Dedifferentiated amniotic fluid mesenchymal stem cell (primary cell): ENCODE measurements around the gene ZNF273.
"Not testable (repeated sequence)": the region's sequence is repeated elsewhere in the genome, so short reads cannot be mapped to it uniquely, and the experiment has no call there.

ENCODE experiments used
- DNase-seq: peaks from one replicate; pipeline ENCODE4 v3.0.0-alpha.2; 2016; ENCODE audit errors: extremely low spot score

Gene ZNF273

DNA sequence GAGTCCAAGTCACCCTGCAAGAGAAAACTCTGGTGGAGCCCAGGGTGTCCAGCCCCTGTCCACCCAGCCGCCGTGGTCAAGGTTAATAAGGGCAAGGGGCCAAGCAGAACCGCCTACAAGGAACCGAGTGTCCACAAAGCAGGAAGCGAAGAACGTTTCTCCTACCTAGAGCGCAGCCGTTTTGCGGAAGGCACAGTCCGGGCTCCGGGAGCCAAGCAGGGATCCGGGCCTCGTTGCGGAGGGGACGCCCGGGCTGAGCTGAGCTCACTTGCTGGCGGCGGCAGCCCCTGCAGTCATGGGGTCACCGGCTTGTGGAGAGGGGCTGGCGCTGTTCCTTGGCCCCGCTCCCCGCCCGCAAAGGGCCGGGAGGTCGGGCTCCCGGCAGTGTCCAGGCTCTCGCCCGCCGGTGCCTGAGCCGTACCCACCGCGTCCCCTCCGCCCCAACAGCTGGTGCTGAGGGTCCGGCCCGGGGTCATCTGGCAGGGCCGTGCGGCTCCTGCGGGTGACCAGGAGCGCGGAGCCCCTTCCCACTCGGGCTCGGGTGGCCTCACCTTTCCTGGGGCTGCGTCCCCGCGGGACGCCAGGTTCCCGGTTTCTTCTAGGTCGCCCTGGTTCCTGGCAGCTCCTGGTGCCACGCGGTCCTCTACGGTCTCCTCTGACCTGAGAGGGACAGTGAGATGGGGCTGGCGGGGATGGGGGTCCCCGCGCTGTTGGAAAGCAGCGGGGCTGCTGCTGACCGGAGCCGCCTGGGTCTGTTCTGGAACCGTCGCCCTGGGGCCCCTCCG, 14.0 kb upstream of the ZNF273 start:
- no peak for DNase-seq

DNA sequence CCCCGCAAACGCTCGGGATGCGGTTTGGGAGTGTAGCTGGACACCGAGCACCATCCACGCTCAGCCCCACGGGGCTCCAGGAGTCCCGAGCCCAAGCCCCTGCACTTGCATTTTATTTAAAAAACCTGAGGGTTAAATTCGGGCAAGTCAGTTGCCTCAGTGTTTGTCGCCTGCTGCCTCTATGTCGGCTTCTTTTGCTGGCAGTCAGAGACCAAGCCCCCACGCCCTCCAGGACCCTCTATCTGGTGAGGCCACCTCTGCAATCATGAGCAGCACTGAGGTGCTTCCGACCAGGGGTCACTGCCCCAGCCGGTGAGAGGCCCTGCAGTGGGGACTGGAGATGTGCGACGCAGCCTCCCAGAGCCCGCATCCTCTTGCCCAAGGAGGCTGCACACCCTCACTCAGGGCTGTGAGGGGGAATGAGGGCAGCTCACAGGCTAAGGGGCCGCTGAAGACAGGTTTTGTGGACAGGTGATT, 13.3 kb upstream of the ZNF273 start:
- no peak for DNase-seq

DNA sequence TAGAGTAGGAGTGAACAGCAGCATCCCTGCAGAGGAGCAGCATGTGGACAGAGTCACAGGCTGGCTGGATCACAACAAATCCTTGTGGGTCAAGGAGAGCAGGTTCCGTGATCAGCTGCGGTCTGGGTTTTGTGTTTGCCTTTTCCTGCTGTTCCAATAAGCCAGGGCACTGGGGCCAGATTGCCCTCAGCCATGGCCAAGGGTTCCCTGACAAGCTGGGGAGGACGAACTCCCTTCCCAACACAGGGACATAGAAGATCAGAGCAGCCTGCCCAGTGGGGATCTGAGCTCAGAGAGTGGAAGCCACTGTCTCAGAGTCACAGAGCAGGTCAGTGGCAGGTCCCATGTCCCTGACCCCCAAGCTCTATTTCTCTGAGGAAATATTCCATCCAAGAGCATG, 12.8 kb upstream of the ZNF273 start:
- DNase-seq = not testable (repeated sequence)

DNA sequence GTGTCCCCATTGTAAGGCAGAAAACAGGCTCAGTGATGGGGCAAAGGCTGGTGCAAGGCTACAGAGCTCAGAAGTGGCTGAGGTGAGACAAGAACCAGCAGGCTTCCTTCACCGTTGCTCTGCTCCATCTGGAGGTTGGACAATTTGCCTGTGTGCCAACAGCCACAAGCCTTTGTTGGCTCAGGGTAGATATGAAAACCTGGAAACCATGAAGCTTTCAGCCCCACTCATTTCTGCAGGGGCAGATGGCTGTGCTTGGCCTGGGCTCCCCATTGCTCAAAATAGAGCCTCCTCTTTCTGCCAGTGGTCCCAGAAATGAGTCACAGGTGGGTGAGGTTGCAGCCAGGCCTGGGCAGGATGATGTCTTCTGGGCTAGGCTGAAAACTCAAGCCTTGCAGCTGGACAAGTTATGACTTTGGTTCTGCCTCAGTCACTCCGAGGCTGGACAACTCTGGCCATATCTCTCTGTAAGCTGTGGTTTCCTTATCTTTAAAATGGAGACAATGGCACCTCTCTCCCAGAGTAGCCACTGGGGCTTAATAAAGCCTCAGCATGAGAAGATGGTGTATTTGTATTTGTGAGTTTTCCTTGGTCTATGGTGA, 12.2 kb upstream of the ZNF273 start:
- DNase-seq = no peak

DNA sequence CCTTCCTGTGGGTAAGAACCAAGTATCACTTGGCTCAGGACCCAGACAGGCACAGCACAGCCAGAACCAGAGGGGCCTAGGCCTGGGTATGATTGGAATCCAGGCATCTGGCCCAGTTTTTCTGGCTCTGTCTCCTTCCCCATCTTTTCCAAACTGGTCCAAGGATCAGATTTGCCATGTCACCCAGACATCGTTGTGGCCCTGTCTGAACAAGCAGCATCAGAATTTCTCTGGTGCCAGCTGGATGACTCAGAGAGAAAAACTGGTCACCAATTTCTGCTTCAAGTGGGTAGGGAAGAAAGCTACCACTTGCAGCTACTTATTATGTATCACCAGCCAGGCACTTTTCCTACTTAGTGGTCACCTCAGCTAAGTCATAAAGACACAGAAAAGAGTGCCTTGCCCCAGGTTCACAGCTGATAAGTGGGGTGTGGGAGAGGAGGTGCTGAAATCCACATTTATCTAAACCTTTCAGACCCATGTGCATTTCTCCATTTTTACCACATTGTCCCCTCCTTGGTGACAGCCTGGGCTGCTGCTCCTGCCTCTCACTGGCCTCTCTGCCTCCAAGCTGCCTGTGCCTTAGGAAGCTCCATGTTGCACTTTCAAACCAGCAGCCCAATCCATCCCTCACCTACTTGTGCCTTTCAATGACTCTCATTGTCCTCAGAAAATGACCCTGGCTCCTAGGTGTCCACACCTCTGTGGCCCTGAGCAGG, 11.6 kb upstream of the ZNF273 start:
- peak; percentile 18 for DNase-seq

DNA sequence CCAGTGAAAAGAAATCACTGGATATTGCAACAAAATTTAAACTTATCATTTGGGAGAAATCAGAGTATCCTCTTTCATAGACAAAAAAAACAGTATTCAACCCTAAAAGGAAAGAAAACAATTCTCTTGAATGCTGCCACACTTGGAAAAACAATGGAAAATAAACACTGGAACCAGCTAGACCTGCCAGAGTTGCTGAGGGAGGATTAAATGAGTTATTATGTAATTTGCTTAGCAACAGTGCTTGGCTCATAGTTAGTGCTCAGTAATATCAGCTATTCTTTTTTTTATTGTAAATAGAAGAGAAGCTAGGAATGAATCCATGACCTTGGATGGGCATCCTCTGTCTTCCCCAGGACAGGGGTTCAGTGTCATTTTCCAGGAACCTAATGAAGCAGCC, 11.0 kb upstream of the ZNF273 start:
- DNase-seq = no peak

DNA sequence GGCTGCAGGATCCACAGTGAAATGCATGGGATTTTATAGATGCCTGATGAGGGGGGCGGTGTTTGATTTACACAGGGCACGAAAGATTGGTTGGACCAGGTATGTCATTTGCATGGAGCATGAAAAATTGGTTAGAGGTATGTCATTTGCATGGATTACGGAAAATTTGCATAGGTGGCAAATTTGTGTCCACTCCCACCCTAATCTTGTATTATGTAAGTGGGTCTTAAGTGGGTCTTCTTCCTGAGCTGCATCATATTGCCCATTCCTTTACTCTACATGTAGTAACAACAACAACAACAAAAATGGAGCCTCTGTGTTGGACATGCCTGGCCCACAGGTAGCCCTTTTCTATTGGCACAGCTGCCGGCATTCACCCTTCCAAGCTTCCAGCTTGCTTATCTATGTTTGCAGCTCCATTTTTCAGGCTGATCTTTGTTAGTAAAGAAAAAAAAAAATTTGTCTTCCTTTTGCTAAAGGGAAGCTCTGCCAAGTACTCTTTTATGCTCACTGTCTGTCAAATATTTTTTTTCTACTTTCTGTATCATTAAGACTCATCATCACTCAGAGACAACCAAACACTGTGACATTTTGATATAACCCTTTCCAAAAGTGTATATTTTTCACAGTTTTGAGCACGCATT, 10.3 kb upstream of the ZNF273 start:
- DNase-seq = no peak

DNA sequence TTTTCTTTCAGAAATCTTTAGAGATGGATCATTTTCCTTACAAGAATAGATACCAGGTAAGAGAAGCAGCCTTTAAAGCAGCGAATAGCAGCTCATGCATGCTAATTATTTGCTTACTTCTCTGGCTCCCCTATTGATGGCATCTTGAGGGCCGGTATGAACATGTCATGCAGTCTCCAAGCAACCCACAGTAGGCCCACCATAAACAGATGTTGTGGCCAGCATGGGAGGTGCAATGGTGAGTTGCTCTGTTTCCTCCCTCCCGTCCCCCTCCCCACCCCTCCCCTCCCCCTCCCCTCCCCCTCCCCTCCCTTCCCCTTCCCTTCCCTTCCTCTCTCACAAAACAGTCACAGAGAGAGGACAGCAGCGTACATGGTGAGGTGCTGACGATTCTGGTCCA, 9.7 kb upstream of the ZNF273 start:
- no peak for DNase-seq

DNA sequence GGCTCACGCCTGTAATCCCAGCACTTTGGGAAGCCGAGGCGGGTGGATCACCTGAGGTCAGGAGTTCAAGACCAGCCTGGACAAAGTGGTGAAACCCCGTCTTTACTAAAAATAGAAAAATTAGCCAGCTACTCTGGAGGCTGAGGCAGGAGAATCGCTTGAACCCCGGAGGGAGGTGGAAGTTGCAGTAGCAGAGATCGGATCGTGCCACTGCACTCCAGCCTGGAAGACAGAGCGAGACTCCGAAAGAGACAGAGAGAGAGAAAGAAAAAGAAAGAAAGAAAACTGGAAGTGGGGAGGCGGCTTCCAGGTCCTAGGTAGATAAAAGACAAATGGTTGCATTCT, 640 bp upstream of the ZNF273 start:
- DNase-seq = not testable (repeated sequence)

DNA sequence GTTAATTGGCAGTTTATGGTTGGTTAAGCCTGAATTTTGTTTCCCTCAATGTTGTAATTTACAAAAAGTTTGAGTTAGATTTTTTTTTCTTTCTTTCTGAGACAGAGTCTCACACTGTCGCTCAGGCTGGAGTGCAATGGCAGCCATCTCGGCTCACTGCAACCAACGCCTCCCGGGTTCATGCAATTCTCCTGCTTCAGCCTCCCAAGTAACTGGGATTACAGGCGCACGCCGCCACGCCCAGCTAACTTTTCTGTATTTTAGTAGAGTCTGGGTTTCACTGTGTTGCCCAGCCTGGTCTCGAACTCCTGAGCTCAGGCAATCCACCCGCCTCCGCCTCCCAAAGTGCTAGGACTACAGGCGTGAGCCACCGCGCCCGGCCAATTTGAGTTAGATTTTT, 935 bp downstream of the ZNF273 start:
- no peak for DNase-seq

DNA sequence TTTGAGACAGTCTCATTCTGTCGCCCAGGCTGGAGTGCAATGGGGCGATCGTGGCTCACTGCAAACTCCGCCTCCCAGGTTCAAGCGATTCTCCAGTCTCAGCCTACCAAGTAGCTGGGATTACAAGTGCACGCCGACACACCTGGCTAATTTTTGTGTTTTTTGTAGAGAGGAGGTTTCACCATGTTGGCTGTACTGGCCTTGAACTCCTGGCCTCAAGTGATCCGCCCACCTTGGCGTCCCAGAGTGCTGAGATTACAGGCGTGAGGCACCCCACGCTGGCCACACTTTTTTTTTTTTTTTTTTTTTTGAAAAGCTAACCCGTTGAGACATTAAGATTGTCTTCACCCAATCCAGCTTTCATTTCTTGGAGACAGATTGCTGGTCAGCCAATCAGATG, 2.1 kb downstream of the ZNF273 start:
- no peak for DNase-seq

DNA sequence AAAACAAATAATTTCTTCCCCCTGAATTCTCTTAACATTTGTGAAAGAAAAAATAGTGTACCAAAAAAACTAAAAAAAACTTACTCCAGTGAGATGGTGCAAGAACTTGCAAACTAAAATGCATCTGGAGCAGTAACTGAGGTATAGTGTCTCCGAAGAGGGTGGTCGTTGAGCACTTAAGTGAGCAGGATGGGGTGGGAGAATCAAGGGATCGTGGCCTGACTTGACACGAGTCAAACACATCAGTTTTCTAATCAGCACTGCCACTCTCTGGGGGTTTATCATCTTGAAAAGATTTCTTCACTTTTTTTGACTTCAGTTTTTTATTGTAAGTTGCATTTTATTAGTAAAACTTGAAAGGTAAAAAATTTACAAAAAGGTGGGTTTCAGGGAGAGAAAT, 2.5 kb downstream of the ZNF273 start:
- no peak for DNase-seq

DNA sequence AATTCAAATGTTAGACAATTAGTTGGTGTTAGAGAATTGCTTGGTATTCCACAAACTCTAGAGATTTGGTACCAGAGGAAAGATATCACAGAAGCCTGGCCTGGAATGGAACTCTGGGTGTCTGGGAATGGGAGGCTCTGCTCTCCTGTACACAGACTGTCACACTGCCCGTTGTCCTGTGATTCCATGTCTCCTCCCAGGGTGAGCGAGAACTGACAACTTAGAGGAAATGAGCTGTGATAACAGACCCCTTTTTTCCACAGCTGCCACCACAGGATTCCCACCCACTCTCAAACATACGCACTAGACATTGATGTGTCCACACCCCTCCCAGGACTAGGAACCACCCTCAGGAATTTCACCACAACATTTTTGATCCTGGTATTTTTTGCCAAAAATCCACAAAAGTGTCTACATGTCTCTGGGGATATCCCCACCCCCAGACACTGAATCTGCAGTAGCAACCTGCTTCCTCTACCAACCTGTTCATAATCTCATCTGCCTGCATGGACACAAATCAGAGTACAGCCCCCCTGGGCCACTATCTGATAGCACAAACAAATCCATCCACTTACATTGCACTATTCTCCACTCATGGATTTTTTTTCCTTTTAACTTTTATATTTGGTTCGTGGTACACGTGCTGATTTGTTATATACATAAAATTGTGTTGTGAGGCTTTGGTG, 4.7 kb downstream of the ZNF273 start:
- DNase-seq = no peak

DNA sequence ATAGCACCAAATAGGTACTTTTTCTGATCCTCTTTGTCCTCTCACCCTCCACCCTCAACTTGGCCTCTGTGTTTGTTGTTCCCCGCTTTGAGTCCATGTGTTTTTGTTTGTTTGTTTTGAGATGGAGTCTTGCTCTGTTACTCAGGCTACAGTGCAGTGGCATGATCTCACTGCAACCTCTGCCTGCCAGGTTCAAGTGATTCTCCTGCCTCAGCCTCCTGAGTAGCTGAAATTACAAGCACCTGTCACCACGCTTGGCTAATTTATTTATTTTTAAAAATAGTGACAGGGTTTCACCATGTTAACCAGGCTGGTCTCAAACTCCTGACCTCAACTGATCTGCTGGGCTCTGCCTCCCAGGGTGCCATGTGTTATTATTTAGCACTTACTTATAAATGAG, 5.3 kb downstream of the ZNF273 start:
- DNase-seq = no peak

DNA sequence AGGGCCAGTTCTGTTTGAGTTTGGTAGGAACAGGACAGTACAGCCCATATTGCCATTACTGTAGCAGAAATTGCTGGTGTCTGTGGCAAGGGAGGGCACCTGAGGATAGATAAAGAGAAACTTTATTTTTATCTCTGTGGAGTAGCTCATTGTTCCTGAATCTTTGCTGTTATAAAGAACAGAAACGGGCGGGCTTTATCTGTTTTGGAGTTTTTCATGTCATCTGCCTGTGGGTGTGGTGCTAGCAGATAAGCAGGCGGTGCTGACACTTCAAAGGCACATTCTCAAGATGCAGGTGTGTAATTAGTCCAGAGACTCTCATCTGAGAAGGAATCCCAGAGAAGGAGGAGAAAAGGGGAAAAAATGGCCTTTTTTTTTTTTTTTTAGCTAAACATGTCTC, 11.5 kb downstream of the ZNF273 start:
- DNase-seq = no peak

DNA sequence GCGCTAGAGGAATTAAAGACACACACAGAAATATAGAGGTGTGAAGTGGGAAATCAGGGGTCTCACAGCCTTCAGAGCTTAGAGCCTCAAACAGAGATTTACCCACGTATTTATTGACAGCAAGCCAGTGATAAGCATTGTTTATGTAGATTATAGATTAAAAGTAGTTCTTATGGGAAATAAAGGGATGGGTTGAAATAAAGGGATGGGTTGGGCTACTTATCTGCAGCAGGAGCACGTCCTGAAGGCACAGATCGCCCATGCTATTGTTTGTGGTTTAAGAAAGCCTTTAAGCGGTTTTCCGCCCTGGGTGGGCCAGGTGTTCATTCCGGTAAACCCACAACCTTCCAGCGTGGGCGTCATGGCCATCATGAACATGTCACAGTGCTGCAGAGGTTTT, 12.2 kb downstream of the ZNF273 start:
- DNase-seq = not testable (repeated sequence)

DNA sequence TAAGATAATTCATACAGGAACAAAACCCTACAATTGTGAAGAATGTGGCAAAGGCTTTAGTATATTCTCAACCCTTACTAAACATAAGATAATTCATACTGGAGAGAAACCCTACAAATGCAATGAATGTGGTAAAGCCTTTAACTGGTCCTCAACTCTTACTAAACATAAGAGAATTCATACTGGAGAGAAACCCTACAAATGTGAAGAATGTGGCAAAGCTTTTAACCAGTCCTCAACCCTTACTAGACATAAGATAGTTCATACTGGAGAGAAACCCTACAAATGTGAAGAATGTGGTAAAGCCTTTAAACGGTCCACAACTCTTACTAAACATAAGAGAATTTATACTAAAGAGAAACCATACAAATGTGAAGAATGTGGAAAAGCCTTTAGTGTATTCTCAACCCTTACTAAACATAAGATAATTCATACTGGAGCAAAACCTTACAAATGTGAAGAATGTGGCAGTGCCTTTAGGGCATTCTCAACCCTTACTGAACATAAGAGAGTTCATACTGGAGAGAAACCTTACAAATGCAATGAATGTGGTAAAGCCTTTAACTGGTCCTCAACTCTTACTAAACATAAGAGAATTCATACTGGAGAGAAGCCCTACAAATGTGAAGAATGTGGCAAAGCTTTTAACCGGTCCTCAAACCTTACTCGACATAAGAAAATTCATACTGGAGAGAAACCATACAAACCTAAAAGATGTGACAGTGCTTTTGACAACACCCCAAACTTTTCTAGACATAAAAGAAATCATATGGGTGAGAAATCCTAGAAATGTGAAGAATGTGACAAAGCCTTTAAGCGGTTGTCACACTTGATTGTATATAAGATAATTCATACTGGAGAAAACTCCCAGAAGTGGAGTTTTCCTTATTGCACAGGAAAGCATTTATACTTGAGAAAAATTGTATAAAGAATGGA, 25.4 kb downstream of the ZNF273 start:
- DNase-seq = not testable (repeated sequence)

DNA sequence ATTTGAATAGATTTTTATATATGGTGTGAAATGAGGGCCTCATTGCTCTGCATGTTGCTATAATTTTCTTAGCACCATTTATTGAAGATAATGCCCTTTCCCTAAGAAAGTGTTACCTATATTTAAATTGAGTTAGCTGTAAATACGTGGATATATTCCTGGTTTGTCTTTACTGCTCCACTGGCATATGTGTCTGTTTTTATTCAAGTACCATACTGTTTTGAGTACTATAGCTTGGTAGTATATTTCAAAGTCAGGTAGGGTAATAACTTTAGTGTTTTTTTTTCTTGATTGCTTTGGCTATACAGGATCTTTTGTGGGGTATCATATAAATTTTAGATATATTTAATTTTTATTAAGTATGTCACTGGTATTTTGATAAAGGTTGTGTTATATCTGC, 31.4 kb downstream of the ZNF273 start:
- DNase-seq = no peak

DNA sequence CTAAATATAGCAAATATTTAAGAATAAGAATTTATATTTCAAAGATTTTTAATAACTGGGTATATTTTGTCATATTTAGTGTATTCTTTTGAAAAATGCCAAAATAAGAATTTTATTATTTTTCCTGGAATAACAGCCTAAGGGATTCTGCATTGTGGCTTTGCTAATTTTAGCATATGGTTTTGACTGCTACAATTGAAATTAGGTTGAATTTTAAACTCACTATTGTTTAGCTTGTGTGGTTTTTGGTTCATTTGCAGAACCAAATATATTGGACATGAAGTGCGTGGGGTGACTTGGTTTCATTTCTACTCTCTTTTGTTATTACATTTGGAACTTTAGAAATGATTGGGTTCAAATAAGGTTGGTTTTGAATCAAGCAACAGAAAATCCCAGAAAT, 35.5 kb downstream of the ZNF273 start:
- no peak for DNase-seq

DNA sequence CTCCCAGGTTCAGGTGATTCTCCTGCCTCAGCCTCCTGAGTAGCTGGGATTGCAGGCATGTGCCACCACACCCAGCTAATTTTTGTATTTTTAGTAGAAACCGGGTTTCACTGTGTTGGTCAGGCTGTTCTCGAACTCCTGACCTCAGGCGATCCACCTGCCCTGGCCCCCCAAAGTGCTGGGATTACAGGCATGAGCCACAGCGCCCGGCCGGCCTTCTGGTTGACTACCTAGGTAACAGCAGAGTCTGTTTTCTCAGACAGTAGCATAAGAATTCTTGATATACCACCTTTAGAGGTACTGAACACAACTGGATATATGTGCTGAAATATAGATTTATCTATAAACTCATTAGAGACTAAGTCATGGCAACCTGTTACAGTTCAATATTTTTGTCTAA, 36.9 kb downstream of the ZNF273 start:
- not testable (repeated sequence) for DNase-seq
